IMR-90 (cell line): ENCODE measurements around the gene BANP.

Experiments
- BHLHE40 ChIP-seq: fragments of 150-350 bp; IDR thresholded peaks from 2 replicates; pipeline ENCODE4 v1.6.1; 2016; ENCODE audit warnings: mild to moderate bottlenecking, low read depth, low read length
- CTCF ChIP-seq: conservative IDR thresholded peaks from 2 replicates; pipeline ENCODE4 v1.5.1; 2012; ENCODE audit warnings: mild to moderate bottlenecking, low read depth, low read length, improper control_type of control experiment
- POLR2A ChIP-seq: IDR thresholded peaks from 2 replicates; pipeline ENCODE4 v1.6.1; 2012; ENCODE audit warnings: mild to moderate bottlenecking, low read depth, low read length
- RFX5 ChIP-seq: IDR thresholded peaks from 2 replicates; pipeline ENCODE4 v1.8.0; 2012; ENCODE audit warnings: low read depth, mild to moderate bottlenecking, low read length, moderate library complexity
- SMC3 ChIP-seq: fragments of 150-350 bp; IDR thresholded peaks from 2 replicates; pipeline ENCODE4 v1.6.1; 2016; ENCODE audit warnings: low read depth, mild to moderate bottlenecking, antibody characterized with exemption, low read length, moderate library complexity

DNA sequence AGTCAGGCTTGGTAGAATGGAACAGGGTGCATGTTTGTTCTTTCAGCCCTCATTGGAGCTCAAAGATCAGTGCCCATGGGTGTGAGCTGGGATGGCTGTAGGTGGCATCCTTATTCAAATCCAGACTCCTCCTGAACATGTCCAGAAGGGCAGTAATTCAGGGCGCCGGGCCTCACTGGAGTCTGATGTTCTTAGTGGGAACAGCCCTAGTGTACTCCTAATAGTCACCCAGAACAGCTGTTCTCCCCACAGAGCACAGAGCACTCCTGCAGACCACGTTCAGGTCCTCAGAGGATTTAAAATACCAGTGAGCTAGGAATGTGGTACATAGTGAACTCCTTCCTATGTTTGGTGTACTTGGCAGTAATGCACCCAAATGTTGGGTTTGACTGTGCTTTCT lies 96.2 kb downstream of the BANP start:
- TF ChIP-seq CTCF (no peak), RFX5 (no peak), SMC3 (no peak), BHLHE40 (no peak), POLR2A (no peak)
